ENCODE results near the gene SHISA3. TPM values are rescaled to one million over a fixed set of nuclear protein-coding genes. Genes with fewer than 3 reads are reported as not detected.

Gene SHISA3
- 27.9 and 64.7 TPM in 2 replicates for total RNA-seq

GRCh38 chr4:42396752-42397634, at the start of gene SHISA3:
SHISA3 (plus strand) TSS chr4:42397488; CDS start chr4:42398057, 569 bp downstream.

Other genes starting within 250 kb of the SHISA3 start
- 2.3 and 2.7 TPM in 2 replicates for gene BEND4, start 244.8 kb upstream of the SHISA3 start, total RNA-seq

Data from epithelial cell of umbilical artery (primary cell).